Measurements from ENCODE around the gene VCL.
"Not testable (repeated sequence)": the region's sequence is repeated elsewhere in the genome, so short reads cannot be mapped to it uniquely, and the experiment has no call there.

Gene VCL

GRCh38 chr10:74027702-74028101, 29.8 kb downstream of the VCL start:
- no peak overlapping the region for H3K4me3 ChIP-seq (ENCODE audit: severe bottlenecking)
- DNase-seq (ENCODE audit: low spot score) (no peak), ATAC-seq (ENCODE audit: low read depth) (no peak)
- no peak overlapping the region for H3K27ac ChIP-seq (ENCODE audit: poor library complexity, severe bottlenecking)
- H3K4me1 ChIP-seq (ENCODE audit: insufficient read depth, poor library complexity, severe bottlenecking): peaks cover 17% of the 10 kb centered on the region
- H3K36me3 ChIP-seq (ENCODE audit: low read depth): peaks cover 40% of the 10 kb centered on the region
- TF ChIP-seq, protein P1, sequence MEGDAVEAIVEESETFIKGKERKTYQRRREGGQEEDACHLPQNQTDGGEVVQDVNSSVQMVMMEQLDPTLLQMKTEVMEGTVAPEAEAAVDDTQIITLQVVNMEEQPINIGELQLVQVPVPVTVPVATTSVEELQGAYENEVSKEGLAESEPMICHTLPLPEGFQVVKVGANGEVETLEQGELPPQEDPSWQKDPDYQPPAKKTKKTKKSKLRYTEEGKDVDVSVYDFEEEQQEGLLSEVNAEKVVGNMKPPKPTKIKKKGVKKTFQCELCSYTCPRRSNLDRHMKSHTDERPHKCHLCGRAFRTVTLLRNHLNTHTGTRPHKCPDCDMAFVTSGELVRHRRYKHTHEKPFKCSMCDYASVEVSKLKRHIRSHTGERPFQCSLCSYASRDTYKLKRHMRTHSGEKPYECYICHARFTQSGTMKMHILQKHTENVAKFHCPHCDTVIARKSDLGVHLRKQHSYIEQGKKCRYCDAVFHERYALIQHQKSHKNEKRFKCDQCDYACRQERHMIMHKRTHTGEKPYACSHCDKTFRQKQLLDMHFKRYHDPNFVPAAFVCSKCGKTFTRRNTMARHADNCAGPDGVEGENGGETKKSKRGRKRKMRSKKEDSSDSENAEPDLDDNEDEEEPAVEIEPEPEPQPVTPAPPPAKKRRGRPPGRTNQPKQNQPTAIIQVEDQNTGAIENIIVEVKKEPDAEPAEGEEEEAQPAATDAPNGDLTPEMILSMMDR (IDR thresholded peaks at IDR 0.05; ENCODE audit: poor library complexity, severe bottlenecking): no peak
- H3K9me3 ChIP-seq (ENCODE audit: severe bottlenecking): no peaks in the 10 kb centered on the region
- no peaks in the 10 kb centered on the region for H3K27me3 ChIP-seq (ENCODE audit: insufficient read depth, poor library complexity, severe bottlenecking)

DNA sequence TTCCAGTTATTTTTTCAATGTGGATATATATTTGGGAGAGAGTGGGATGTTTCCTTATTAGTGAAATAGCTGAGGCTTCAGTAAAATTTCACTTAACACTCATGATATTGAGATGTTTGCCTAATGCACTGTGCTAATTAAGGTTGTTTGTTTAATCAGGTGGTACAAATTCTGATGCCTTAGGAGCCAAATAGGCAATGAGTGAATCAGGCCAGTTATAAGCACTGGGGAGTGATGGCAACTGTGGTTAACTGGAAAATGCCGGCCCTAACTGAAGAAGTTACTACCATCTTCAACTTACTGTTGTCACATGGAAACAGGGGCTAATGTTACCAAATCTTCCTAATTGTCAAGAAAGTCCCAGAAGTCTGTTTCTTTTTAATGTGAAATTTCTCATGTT, 32.0 kb downstream of the VCL start:
- DNase-seq (ENCODE audit: low spot score) (no peak), ATAC-seq (ENCODE audit: low read depth) (no peak)
- Histone ChIP-seq H3K27ac (ENCODE audit: poor library complexity, severe bottlenecking) (no peak overlapping the region), H3K9me3 (ENCODE audit: severe bottlenecking) (no peaks in the 10 kb centered on the region), H3K27me3 (ENCODE audit: insufficient read depth, poor library complexity, severe bottlenecking) (no peaks in the 10 kb centered on the region), H3K4me1 (ENCODE audit: insufficient read depth, poor library complexity, severe bottlenecking) (peaks cover 11% of the 10 kb centered on the region), H3K4me3 (ENCODE audit: severe bottlenecking) (no peak overlapping the region), H3K36me3 (ENCODE audit: low read depth) (peaks cover 20% of the 10 kb centered on the region)
- TF ChIP-seq, protein P1 (IDR thresholded peaks at IDR 0.05; ENCODE audit: poor library complexity, severe bottlenecking): no peak

DNA sequence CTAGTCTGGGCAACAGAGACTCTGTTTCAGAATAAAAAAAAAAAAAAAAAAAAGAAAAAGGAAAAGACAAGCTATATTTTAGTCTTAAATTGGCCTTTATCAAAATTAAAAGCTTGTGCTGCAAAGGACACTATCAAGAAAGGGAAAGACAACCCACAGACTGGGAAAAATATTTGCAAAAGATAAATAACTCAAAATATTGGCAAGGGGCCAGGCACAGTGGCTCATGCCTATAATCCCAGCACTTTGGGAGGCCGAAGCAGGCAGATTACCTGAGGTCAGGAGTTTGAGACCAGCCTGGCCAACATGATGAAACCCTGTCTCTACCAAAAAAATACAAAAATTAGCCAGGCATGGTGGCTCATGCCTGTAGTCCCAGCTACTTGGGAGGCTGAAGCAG, 34.3 kb downstream of the VCL start:
- H3K4me1 ChIP-seq (ENCODE audit: insufficient read depth, poor library complexity, severe bottlenecking); H3K27ac ChIP-seq (ENCODE audit: poor library complexity, severe bottlenecking); DNase-seq (ENCODE audit: low spot score); ATAC-seq (ENCODE audit: low read depth); H3K27me3 ChIP-seq (ENCODE audit: insufficient read depth, poor library complexity, severe bottlenecking); H3K9me3 ChIP-seq (ENCODE audit: severe bottlenecking); H3K4me3 ChIP-seq (ENCODE audit: severe bottlenecking): not testable (repeated sequence)
- peaks cover 26% of the 10 kb centered on the region for H3K36me3 ChIP-seq (ENCODE audit: low read depth)

GRCh38 chr10:74032900-74033655, 35.2 kb downstream of the VCL start:
- Histone ChIP-seq H3K36me3 (ENCODE audit: low read depth) (peaks cover 21% of the 10 kb centered on the region), H3K27ac (ENCODE audit: poor library complexity, severe bottlenecking) (no peak overlapping the region), H3K4me1 (ENCODE audit: insufficient read depth, poor library complexity, severe bottlenecking) (no peaks in the 10 kb centered on the region)

DNA sequence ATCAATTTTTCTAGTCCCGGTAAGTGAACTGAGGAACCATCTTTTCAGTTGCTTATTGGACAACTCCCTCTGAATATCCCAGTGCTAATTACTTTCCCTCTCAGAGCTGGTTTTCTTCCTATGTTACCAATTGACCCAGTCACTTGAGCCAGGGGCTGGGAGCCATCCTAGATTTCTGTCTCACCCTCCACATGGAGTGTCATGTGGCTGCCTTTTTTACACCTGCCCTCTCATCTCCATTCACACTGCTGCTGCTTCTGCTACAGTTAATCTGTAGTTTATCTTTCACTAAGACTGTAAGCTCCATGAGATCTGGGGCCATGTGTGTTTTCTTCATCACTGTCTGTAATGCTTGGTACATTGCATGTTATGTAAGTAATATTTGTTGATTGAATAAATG, 35.8 kb downstream of the VCL start:
- Histone ChIP-seq H3K4me1 (ENCODE audit: insufficient read depth, poor library complexity, severe bottlenecking) (no peaks in the 10 kb centered on the region), H3K27ac (ENCODE audit: poor library complexity, severe bottlenecking) (no peak overlapping the region), H3K9me3 (ENCODE audit: severe bottlenecking) (no peaks in the 10 kb centered on the region), H3K27me3 (ENCODE audit: insufficient read depth, poor library complexity, severe bottlenecking) (no peaks in the 10 kb centered on the region), H3K4me3 (ENCODE audit: severe bottlenecking) (no peak overlapping the region), H3K36me3 (ENCODE audit: low read depth) (peaks cover 21% of the 10 kb centered on the region; the same call in 1 of the 2 replicates)
- ATAC-seq (ENCODE audit: low read depth) (no peak), DNase-seq (ENCODE audit: low spot score) (no peak)
- TF ChIP-seq, protein P1 (IDR thresholded peaks at IDR 0.05; ENCODE audit: poor library complexity, severe bottlenecking): no peak

More at GRCh38 chr10:74032900-74033655, 35.2 kb downstream of the VCL start:
- Histone ChIP-seq H3K9me3 (ENCODE audit: severe bottlenecking) (no peaks in the 10 kb centered on the region), H3K4me3 (ENCODE audit: severe bottlenecking) (no peak overlapping the region), H3K27me3 (ENCODE audit: insufficient read depth, poor library complexity, severe bottlenecking) (no peaks in the 10 kb centered on the region)
- ATAC-seq (ENCODE audit: low read depth) (peak; percentile 76), DNase-seq (ENCODE audit: low spot score) (no peak)
- TF ChIP-seq, protein P1 (IDR thresholded peaks at IDR 0.05; ENCODE audit: poor library complexity, severe bottlenecking): no peak
